ENCODE measurements around the gene MRPS12. TPM values are rescaled to one million over a fixed set of nuclear protein-coding genes. Genes with fewer than 3 reads are reported as not detected.

Gene MRPS12
- total RNA-seq, 1 experiment from 2014 or later, result 84.8 TPM

GRCh38 chr19:38929929-38930775 is 592 bp upstream of the MRPS12 start, which contains the start of gene SARS2:
SARS2 (minus strand) TSS chr19:38930763; CDS start chr19:38930736, 27 bp downstream.
- H3K27me3 ChIP-seq (ENCODE audit: insufficient read depth, low read depth), result no peaks in the 10 kb centered on the region
- H3K9me2 ChIP-seq (ENCODE audit: insufficient read depth), result no peaks in the 10 kb centered on the region
- ChIA-PET CTCF (interaction anchor here (0.5 to 3.3 kb wide), 15 partner anchors 22 to 689 kb away, joined by 3 to 13 read pairs (median 4); partner anchors contain the start of genes FAM98C and PSMD8), POLR2A (ENCODE audit: unreplicated experiment) (interaction anchor here (0.6 to 1.4 kb wide), 7 partner anchors 44 to 481 kb away, joined by 3 to 13 read pairs (median 4); no protein-coding TSS in a partner anchor)
- H3K27ac ChIP-seq, result peak within 1 kb of the TSS; percentile 65
- peaks cover 7% of the 10 kb centered on the region; the same call in 1 of the 2 replicates for H3K9me3 ChIP-seq (ENCODE audit: insufficient read depth, low read depth)
- peaks cover 17% of the 10 kb centered on the region; the same call in 1 of the 2 replicates for H3K4me1 ChIP-seq (replicated peaks; ENCODE audit: insufficient read depth)
- no peaks in the 10 kb centered on the region; the same call in 1 of the 2 replicates for H4K20me1 ChIP-seq (ENCODE audit: insufficient read depth)
- TF ChIP-seq CTCF (conservative IDR thresholded peaks at IDR 0.05), result peak; percentile 93
- no peak for TF ChIP-seq EZH2 (IDR thresholded peaks at IDR 0.05; ENCODE audit: low read depth)
- BruUV-seq (replicated peaks), result TSS peak; percentile 53
- no peaks in the 10 kb centered on the region for H3K36me3 ChIP-seq (ENCODE audit: low read depth)
- H3K4me3 ChIP-seq, result peak within 1 kb of the TSS; percentile 86
- peak within 1 kb of the TSS; percentile 91 for H3K4me2 ChIP-seq
- peak; percentile 86 to 92 for DNase-seq
- H3F3A ChIP-seq (ENCODE audit: insufficient read depth, low read depth), result peaks cover 11% of the 10 kb centered on the region
- intact Hi-C loops (cut with micrococcal nuclease; ENCODE audit: unreplicated experiment), result loop anchor here (1.0 to 5.0 kb wide), 10 partner anchors 30 to 527 kb away; partner anchors contain the start of genes ECH1, EIF3K, FAM98C and MAP4K1
- H3K79me2 ChIP-seq (ENCODE audit: low read depth), result peaks cover 57% of the 10 kb centered on the region
- peak within 1 kb of the TSS; percentile 81 for H2AFZ ChIP-seq

- H3K9me2 ChIP-seq (ENCODE audit: insufficient read depth), result no peaks in the 10 kb centered on the region
- CTCF ChIA-PET, result interaction anchor here (0.5 to 3.3 kb wide), 3 partner anchors 203 to 704 kb away, joined by 3 to 13 read pairs (median 9); partner anchors contain the start of gene FAM98C
- peak overlapping the region; percentile 86 for H3K4me3 ChIP-seq
- H3K27ac ChIP-seq, result peak overlapping the region; percentile 65
- H3K9me3 ChIP-seq (ENCODE audit: insufficient read depth, low read depth), result peaks cover 7% of the 10 kb centered on the region; the same call in 1 of the 2 replicates
- no peaks in the 10 kb centered on the region for H3K27me3 ChIP-seq (ENCODE audit: insufficient read depth, low read depth)
- TF ChIP-seq EZH2 (IDR thresholded peaks at IDR 0.05; ENCODE audit: low read depth) (no peak), CTCF (conservative IDR thresholded peaks at IDR 0.05) (no peak)
- peak overlapping the region; percentile 81 for H2AFZ ChIP-seq
- H4K20me1 ChIP-seq (ENCODE audit: insufficient read depth), result no peaks in the 10 kb centered on the region; the same call in 1 of the 2 replicates
- no peak for DNase-seq
- H3K4me1 ChIP-seq (replicated peaks; ENCODE audit: insufficient read depth), result peaks cover 17% of the 10 kb centered on the region; the same call in 1 of the 2 replicates
- intact Hi-C loops (cut with micrococcal nuclease; ENCODE audit: unreplicated experiment), result loop anchor here (2.0 to 5.0 kb wide), 4 partner anchors 93 to 314 kb away; partner anchors contain the start of genes ECH1, EIF3K and MAP4K1
- peaks cover 19% of the 10 kb centered on the region for H3F3A ChIP-seq (ENCODE audit: insufficient read depth, low read depth)
- BruUV-seq (replicated peaks), result no TSS peak
- peaks cover 57% of the 10 kb centered on the region for H3K79me2 ChIP-seq (ENCODE audit: low read depth)
- no peaks in the 10 kb centered on the region for H3K36me3 ChIP-seq (ENCODE audit: low read depth)
- peak overlapping the region; percentile 83 for H3K4me2 ChIP-seq
- POLR2A ChIA-PET (ENCODE audit: unreplicated experiment), result interaction anchor here (0.6 to 0.7 kb wide), 3 partner anchors 16 to 100 kb away, joined by 3 to 5 read pairs (median 4); no protein-coding TSS in a partner anchor
These were observed 713 bp downstream of the MRPS12 start for GRCh38 chr19:38931521-38931793.

Measured in PC-9 (cell line).